HepG2 (cell line): Measurements from ENCODE around the gene PAPOLA.

ENCODE experiments used
- CTCF ChIP-seq: sonication (generic); formaldehyde crosslinking; IDR thresholded peaks from 2 replicates; pipeline ENCODE4 v1.5.0; 2020; ENCODE audit warnings: mild to moderate bottlenecking, missing genetic modification reagents, moderate library complexity
- EP300 ChIP-seq, 3 experiments: sonication (generic) in 1 of 3; formaldehyde crosslinking in 1 of 3; IDR thresholded peaks; 2 replicates each; pipeline versions ENCODE4 v1.5.1 to v1.6.1; 2011 to 2020; ENCODE audit warnings: low read depth in 2 of 3, low read length in 2 of 3, borderline replicate concordance in 1 of 3, improper control_type of control experiment in 1 of 3, mild to moderate bottlenecking in 1 of 3, missing genetic modification reagents in 1 of 3, moderate library complexity in 1 of 3
- KIAA2018 ChIP-seq: sonication (generic); formaldehyde crosslinking; IDR thresholded peaks from 2 replicates; pipeline ENCODE4 v1.5.0; 2020; ENCODE audit warnings: mild to moderate bottlenecking, missing genetic modification reagents, borderline replicate concordance
- POLR2A ChIP-seq, 2 experiments: IDR thresholded peaks; 2 replicates each; pipeline ENCODE4 v1.6.1; 2011; ENCODE audit warnings: low read depth in 2 of 2, low read length in 2 of 2, mild to moderate bottlenecking in 1 of 2, moderate library complexity in 1 of 2; ENCODE audit not compliant: insufficient read depth in 1 of 2
- POLR2AphosphoS5 ChIP-seq: IDR thresholded peaks from 2 replicates; pipeline ENCODE4 v1.6.1; 2012; ENCODE audit warnings: low read depth, low read length
- RAD21 ChIP-seq: fragments of 450-650 bp; formaldehyde crosslinking; IDR thresholded peaks from 2 replicates; pipeline ENCODE4 v1.5.0; 2020; ENCODE audit warnings: mild to moderate bottlenecking
- TBP ChIP-seq: sonication (generic); formaldehyde crosslinking; IDR thresholded peaks from 2 replicates; pipeline ENCODE4 v1.5.0; 2020; ENCODE audit warnings: missing genetic modification reagents
- USF2 ChIP-seq, 2 experiments: sonication (generic) in 1 of 2; formaldehyde crosslinking in 1 of 2; IDR thresholded peaks; 2 replicates each; pipeline versions ENCODE4 v1.5.1 to v1.6.1; 2011 to 2020; ENCODE audit warnings: borderline replicate concordance in 1 of 2, low read depth in 1 of 2, low read length in 1 of 2, mild to moderate bottlenecking in 1 of 2, missing genetic modification reagents in 1 of 2, moderate library complexity in 1 of 2
- ZBTB40 ChIP-seq, 2 experiments: fragments of 450-650 bp in 1 of 2; sonication (generic) in 1 of 2; formaldehyde crosslinking in 1 of 2; IDR thresholded peaks; 2 replicates each; pipeline versions ENCODE4 v1.6.1 to v1.8.0; 2016 to 2022; ENCODE audit warnings: antibody characterized with exemption in 1 of 2, mild to moderate bottlenecking in 1 of 2, missing genetic modification reagents in 1 of 2
- ZFP36 ChIP-seq: fragments of 150-350 bp; IDR thresholded peaks from 2 replicates; pipeline ENCODE4 v1.6.1; 2018; ENCODE audit warnings: borderline replicate concordance, low read length, low read depth; ENCODE audit not compliant: partially characterized antibody
- ZNF510 ChIP-seq: sonication (generic); formaldehyde crosslinking; IDR thresholded peaks from 2 replicates; pipeline ENCODE4 v1.4.0; 2020; ENCODE audit warnings: low read depth, mild to moderate bottlenecking, missing genetic modification reagents
- ZNF569 ChIP-seq: sonication (generic); formaldehyde crosslinking; IDR thresholded peaks from 2 replicates; pipeline ENCODE4 v1.5.0; 2020; ENCODE audit warnings: mild to moderate bottlenecking, missing genetic modification reagents, moderate library complexity, borderline replicate concordance
- ZNF629 ChIP-seq: sonication (generic); formaldehyde crosslinking; conservative IDR thresholded peaks from 2 replicates; pipeline ENCODE4 v1.5.0; 2020; ENCODE audit warnings: missing genetic modification reagents
- ZSCAN31 ChIP-seq: sonication (generic); formaldehyde crosslinking; IDR thresholded peaks from 2 replicates; pipeline ENCODE4 v1.5.0; 2020; ENCODE audit warnings: low read depth, mild to moderate bottlenecking, missing genetic modification reagents

GRCh38 chr14:96585672-96586013 is 83.5 kb downstream of the PAPOLA start:
- TF ChIP-seq ZNF510 (CRISPR knock-in tag) (no peak), TBP (no peak), ZSCAN31 (CRISPR knock-in tag) (no peak), CTCF (CRISPR knock-in tag) (no peak), ZNF629 (CRISPR knock-in tag) (no peak), KIAA2018 (CRISPR knock-in tag) (no peak), RAD21 (no peak), POLR2AphosphoS5 (no peak), ZNF569 (CRISPR knock-in tag) (no peak), POLR2A (IDR thresholded peaks at IDR 0.05; ENCODE audit: insufficient read depth in 1 of 2, low read depth in 2 of 2, low read length in 2 of 2) (no peak), EP300 (IDR thresholded peaks at IDR 0.05; ENCODE audit: low read depth in 2 of 2, low read length in 2 of 2) (no peak), EP300 (CRISPR knock-in tag; IDR thresholded peaks at IDR 0.05; ENCODE audit: borderline replicate concordance) (no peak), ZBTB40 (IDR thresholded peaks at IDR 0.05) (no peak), ZBTB40 (CRISPR knock-in tag; IDR thresholded peaks at IDR 0.05) (no peak), USF2 (IDR thresholded peaks at IDR 0.05; ENCODE audit: low read depth, low read length) (no peak), USF2 (CRISPR knock-in tag; IDR thresholded peaks at IDR 0.05; ENCODE audit: borderline replicate concordance) (no peak), ZFP36 (no peak)
